Natural killer cell (primary cell): ENCODE data around the gene SGCG. TPM values are rescaled to one million over a fixed set of nuclear protein-coding genes. Genes with fewer than 3 reads are reported as not detected.

Experiments
- ATAC-seq, 3 donors: fragments of 150-1000 bp in 2 of 3; fragments of 200-7000 bp in 1 of 3; cut with Tn5 transposase; 1 replicate in 1 of 3; 2 replicates in 2 of 3; pipeline ENCODE4 v1.10.0; 2021; ENCODE audit warnings: mild to moderate bottlenecking in 2 of 3, moderate library complexity in 2 of 3
- DNase-seq, 2 donors: peaks; one replicate each; pipeline versions ENCODE4 v3.0.0 to v3.0.0-alpha.2; 2013 to 2021; ENCODE audit warnings: mixed read lengths in 1 of 2
- H3K27ac ChIP-seq: one replicate; pipeline ENCODE4 v1.5.1; 2013; ENCODE audit warnings: mild to moderate bottlenecking, low read length
- H3K27me3 ChIP-seq: one replicate; pipeline ENCODE4 v1.6.1; 2013; ENCODE audit warnings: low read length; ENCODE audit not compliant: control insufficient read depth, insufficient read depth
- H3K36me3 ChIP-seq: one replicate; pipeline ENCODE4 v1.6.1; 2013; ENCODE audit warnings: low read length; ENCODE audit not compliant: control insufficient read depth, insufficient read depth
- H3K4me1 ChIP-seq: one replicate; pipeline ENCODE4 v1.6.1; 2013; ENCODE audit warnings: low read length; ENCODE audit not compliant: control insufficient read depth, insufficient read depth
- H3K4me3 ChIP-seq: one replicate; pipeline ENCODE4 v1.5.1; 2013; ENCODE audit warnings: low read length
- H3K9me3 ChIP-seq: one replicate; pipeline ENCODE4 v1.6.1; 2013; ENCODE audit warnings: low read length; ENCODE audit not compliant: control insufficient read depth, insufficient read depth
- H3K27ac Mint-ChIP-seq, 2 donors: one replicate each; pipeline ENCODE4 v1.8.0; 2022; ENCODE audit warnings: mild to moderate bottlenecking in 2 of 2, mixed read lengths in 2 of 2, moderate library complexity in 1 of 2
- H3K27me3 Mint-ChIP-seq, 2 donors: one replicate each; pipeline ENCODE4 v1.8.0; 2022; ENCODE audit warnings: low read depth in 2 of 2, mixed read lengths in 2 of 2
- H3K36me3 Mint-ChIP-seq: one replicate; pipeline ENCODE4 v1.8.0; 2022; ENCODE audit warnings: mixed read lengths
- H3K4me1 Mint-ChIP-seq, 2 donors: one replicate each; pipeline ENCODE4 v1.8.0; 2022; ENCODE audit warnings: mixed read lengths in 2 of 2
- H3K4me3 Mint-ChIP-seq: one replicate; pipeline ENCODE4 v1.8.0; 2022; ENCODE audit warnings: mild to moderate bottlenecking, moderate library complexity, mixed read lengths
- H3K9me3 Mint-ChIP-seq, 2 donors: one replicate each; pipeline ENCODE4 v1.8.0; 2022; ENCODE audit warnings: mixed read lengths in 2 of 2
- WGBS: methylation state at CpG from one replicate; pipeline ENCODE4 v1.1.7; 2013; ENCODE audit warnings: missing lambda C conversion rate; ENCODE audit not compliant: insufficient coverage; 5-methylcytosine and 5-hydroxymethylcytosine counted together
- intact Hi-C: fragments of 100-400 bp; cut with micrococcal nuclease; formaldehyde crosslinking; loops from one replicate; pipeline ENCODE4 v1.14.2; 2022
- total RNA-seq, 4 donors: library from RNA; stranded (reverse); fragments of 120-200 nt in 1 of 4; gene quantifications; one replicate each; pipeline versions ENCODE4 v1.2.3 to v1.2.4, GENCODE V29; 2013 to 2022
- TF ChIP-seq, protein P1 (sequence below): fragments of 200-600 bp; IDR thresholded peaks from one replicate; pipeline ENCODE4 v1.8.0; 2022; ENCODE audit warnings: antibody characterized with exemption

Gene SGCG
- total RNA-seq, 3 donors from 2014 or later (not counting 1 experiment from before 2014, with no cell fraction given), result not detected

- peaks cover 16 to 20% of the 10 kb centered on the region in 2 donors for H3K4me1 Mint-ChIP-seq
- Histone ChIP-seq H3K4me1 (peaks cover 7% of the 10 kb centered on the region), H3K9me3 (no peaks in the 10 kb centered on the region), H3K27ac (no peak overlapping the region), H3K4me3 (no peak overlapping the region), H3K36me3 (peaks cover 19% of the 10 kb centered on the region), H3K27me3 (no peaks in the 10 kb centered on the region)
- H3K4me3 Mint-ChIP-seq, result no peak overlapping the region
- H3K9me3 Mint-ChIP-seq, result no peaks in the 10 kb centered on the region
- intact Hi-C loops, result no loop called here
- H3K27me3 Mint-ChIP-seq, result no peaks in the 10 kb centered on the region
- H3K36me3 Mint-ChIP-seq, result peaks cover 5% of the 10 kb centered on the region
- no peak for ATAC-seq
- H3K27ac Mint-ChIP-seq, result no peak overlapping the region
- 52% methylated on average over 5 of the region's 5 CpGs for WGBS
- TF ChIP-seq, protein P1, sequence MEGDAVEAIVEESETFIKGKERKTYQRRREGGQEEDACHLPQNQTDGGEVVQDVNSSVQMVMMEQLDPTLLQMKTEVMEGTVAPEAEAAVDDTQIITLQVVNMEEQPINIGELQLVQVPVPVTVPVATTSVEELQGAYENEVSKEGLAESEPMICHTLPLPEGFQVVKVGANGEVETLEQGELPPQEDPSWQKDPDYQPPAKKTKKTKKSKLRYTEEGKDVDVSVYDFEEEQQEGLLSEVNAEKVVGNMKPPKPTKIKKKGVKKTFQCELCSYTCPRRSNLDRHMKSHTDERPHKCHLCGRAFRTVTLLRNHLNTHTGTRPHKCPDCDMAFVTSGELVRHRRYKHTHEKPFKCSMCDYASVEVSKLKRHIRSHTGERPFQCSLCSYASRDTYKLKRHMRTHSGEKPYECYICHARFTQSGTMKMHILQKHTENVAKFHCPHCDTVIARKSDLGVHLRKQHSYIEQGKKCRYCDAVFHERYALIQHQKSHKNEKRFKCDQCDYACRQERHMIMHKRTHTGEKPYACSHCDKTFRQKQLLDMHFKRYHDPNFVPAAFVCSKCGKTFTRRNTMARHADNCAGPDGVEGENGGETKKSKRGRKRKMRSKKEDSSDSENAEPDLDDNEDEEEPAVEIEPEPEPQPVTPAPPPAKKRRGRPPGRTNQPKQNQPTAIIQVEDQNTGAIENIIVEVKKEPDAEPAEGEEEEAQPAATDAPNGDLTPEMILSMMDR, result no peak
- no peak for DNase-seq
Measured at GRCh38 chr13:23372264-23372906, 191.6 kb downstream of the SGCG start.
